Measurements from ENCODE around the gene FOXRED1.
"Not testable (repeated sequence)": the region's sequence is repeated elsewhere in the genome, so short reads cannot be mapped to it uniquely, and the experiment has no call there.

Gene FOXRED1

DNA sequence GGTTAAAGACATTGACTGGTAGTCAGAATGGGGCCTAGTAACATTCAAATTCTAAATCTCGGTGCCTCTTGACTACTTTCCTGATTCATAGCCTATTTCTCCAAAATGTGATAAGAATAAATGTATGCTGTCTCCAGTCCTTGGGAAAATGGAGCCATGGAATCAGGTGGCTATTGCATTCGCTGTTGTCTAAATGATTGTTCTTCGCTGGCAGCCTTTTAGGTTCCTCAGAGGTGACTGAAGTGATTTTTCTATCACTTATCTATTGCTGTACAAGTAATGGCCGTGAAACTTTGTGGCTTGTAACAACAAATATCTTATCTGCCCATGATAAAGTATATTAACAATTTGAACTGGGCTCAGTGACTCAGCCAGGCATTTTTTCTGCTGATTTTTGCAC lies 15.7 kb upstream of the FOXRED1 start:
- no peak for DNase-seq (ENCODE audit: low read depth in 1 of 2, low spot score in 1 of 2)
- Histone ChIP-seq H3K27ac (replicated peaks) (no peak overlapping the region), H3K4me3 (replicated peaks; ENCODE audit: insufficient read depth, low read length) (no peak overlapping the region), H3K27me3 (ENCODE audit: insufficient read depth, poor library complexity, severe bottlenecking) (no peaks in the 10 kb centered on the region)
- TF ChIP-seq SPI1 (IDR thresholded peaks at IDR 0.05; ENCODE audit: borderline replicate concordance, low read depth) = no peak

DNA sequence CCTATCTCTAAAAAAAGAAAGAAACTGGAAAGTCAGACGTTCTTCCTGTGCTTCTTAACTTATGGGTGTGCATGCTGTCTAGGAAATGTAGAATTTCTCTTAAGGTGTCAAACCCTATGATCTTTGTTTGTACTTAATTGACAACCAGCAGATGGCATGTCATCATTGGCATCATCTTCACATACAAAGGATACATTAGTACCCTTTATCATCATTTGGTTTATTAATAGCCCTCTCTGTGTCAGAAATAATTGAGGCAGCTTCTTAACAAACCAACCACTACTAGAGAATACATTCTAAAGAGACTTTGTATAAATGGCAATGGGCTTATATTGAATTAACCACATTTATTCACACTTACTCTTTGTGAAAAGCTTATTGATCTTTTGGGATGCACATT lies 14.1 kb upstream of the FOXRED1 start:
- TF ChIP-seq GABPA (IDR thresholded peaks at IDR 0.05; ENCODE audit: low read depth) (no peak), POLR2AphosphoS5 (IDR thresholded peaks at IDR 0.05; ENCODE audit: low read depth) (no peak), SPI1 (IDR thresholded peaks at IDR 0.05; ENCODE audit: borderline replicate concordance, low read depth) (no peak)
- TF ChIP-seq, protein P1, sequence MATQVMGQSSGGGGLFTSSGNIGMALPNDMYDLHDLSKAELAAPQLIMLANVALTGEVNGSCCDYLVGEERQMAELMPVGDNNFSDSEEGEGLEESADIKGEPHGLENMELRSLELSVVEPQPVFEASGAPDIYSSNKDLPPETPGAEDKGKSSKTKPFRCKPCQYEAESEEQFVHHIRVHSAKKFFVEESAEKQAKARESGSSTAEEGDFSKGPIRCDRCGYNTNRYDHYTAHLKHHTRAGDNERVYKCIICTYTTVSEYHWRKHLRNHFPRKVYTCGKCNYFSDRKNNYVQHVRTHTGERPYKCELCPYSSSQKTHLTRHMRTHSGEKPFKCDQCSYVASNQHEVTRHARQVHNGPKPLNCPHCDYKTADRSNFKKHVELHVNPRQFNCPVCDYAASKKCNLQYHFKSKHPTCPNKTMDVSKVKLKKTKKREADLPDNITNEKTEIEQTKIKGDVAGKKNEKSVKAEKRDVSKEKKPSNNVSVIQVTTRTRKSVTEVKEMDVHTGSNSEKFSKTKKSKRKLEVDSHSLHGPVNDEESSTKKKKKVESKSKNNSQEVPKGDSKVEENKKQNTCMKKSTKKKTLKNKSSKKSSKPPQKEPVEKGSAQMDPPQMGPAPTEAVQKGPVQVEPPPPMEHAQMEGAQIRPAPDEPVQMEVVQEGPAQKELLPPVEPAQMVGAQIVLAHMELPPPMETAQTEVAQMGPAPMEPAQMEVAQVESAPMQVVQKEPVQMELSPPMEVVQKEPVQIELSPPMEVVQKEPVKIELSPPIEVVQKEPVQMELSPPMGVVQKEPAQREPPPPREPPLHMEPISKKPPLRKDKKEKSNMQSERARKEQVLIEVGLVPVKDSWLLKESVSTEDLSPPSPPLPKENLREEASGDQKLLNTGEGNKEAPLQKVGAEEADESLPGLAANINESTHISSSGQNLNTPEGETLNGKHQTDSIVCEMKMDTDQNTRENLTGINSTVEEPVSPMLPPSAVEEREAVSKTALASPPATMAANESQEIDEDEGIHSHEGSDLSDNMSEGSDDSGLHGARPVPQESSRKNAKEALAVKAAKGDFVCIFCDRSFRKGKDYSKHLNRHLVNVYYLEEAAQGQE (IDR thresholded peaks at IDR 0.05; ENCODE audit: insufficient replicate concordance, low read depth) = no peak
- TF ChIP-seq, protein P2, sequence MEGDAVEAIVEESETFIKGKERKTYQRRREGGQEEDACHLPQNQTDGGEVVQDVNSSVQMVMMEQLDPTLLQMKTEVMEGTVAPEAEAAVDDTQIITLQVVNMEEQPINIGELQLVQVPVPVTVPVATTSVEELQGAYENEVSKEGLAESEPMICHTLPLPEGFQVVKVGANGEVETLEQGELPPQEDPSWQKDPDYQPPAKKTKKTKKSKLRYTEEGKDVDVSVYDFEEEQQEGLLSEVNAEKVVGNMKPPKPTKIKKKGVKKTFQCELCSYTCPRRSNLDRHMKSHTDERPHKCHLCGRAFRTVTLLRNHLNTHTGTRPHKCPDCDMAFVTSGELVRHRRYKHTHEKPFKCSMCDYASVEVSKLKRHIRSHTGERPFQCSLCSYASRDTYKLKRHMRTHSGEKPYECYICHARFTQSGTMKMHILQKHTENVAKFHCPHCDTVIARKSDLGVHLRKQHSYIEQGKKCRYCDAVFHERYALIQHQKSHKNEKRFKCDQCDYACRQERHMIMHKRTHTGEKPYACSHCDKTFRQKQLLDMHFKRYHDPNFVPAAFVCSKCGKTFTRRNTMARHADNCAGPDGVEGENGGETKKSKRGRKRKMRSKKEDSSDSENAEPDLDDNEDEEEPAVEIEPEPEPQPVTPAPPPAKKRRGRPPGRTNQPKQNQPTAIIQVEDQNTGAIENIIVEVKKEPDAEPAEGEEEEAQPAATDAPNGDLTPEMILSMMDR (IDR thresholded peaks at IDR 0.05; ENCODE audit: insufficient read depth, low read length) = no peak
- Histone ChIP-seq H3K4me3 (replicated peaks; ENCODE audit: insufficient read depth, low read length) (no peak overlapping the region), H3K27me3 (ENCODE audit: insufficient read depth, poor library complexity, severe bottlenecking) (no peaks in the 10 kb centered on the region)

DNA sequence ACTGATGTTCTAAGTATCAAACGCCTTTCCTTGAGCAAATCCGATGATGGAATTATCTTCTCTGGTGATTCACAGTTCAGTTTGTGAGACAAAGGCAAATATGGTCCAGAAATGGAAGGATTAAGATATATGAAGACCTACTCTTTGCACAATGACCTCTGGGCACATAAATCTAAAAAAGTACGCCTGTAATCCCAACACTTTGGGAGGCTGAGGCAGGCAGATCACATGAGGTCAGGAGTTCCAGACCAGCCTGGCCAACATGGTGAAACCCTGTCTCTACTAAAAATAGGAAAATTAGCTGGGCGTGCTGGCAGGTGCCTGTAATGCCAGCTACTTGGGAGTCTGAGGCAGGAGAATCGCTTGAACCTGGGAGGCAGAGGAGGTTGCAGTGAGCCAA lies 13.4 kb upstream of the FOXRED1 start:
- H3K27me3 ChIP-seq (ENCODE audit: insufficient read depth, poor library complexity, severe bottlenecking); H3K27ac ChIP-seq (replicated peaks); DNase-seq (ENCODE audit: low read depth in 1 of 2, low spot score in 1 of 2); H3K4me3 ChIP-seq (replicated peaks; ENCODE audit: insufficient read depth, low read length): not testable (repeated sequence)

More for the DNA sequence above, 14.1 kb upstream of the FOXRED1 start:
- H3K27ac ChIP-seq (replicated peaks) = no peak overlapping the region
- DNase-seq (ENCODE audit: low read depth in 1 of 2, low spot score in 1 of 2) = no peak

DNA sequence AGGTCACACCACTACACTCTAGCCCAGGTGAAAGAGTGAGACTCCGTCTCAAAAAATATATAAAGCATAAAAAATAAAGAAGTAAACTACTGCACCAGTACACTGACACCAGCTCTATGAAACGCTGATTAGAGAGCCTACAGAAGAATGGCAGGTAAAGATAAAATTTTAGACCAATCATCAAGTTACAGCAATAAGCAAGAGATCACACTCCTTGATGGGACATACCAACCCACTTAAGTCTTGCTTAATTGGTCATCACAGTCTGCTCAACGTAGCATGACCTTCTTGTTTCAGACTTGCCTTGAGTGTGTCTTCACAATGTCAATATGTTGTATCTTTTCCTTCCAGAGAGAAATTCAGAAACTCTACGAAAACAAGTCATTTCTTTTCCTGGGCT lies 12.7 kb upstream of the FOXRED1 start:
- no peak overlapping the region for H3K27ac ChIP-seq (replicated peaks)

DNA sequence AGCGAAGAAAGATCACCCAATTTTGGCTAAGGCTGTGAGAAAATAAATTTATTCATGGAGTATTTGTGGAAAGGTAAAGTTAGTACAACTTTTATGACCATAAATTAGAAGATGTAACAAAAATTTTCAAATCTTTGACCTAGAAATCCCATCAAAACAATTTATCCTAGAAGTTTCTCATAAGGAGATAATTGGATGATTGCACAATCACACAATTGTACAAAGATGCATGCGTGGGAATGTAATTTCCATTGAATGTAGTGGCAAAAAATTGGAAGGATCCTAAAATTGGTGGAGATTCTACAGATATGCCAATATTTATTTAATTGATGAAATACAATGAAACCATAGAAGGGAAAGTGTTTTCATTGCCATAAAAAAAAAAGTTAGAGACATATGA lies 11.8 kb upstream of the FOXRED1 start:
- Histone ChIP-seq H3K27ac (replicated peaks) (no peak overlapping the region), H3K27me3 (ENCODE audit: insufficient read depth, poor library complexity, severe bottlenecking) (no peaks in the 10 kb centered on the region), H3K4me3 (replicated peaks; ENCODE audit: insufficient read depth, low read length) (no peak overlapping the region)
- DNase-seq (ENCODE audit: low read depth in 1 of 2, low spot score in 1 of 2) = no peak
- TF ChIP-seq POLR2AphosphoS5 (IDR thresholded peaks at IDR 0.05; ENCODE audit: low read depth) (no peak), GABPA (IDR thresholded peaks at IDR 0.05; ENCODE audit: low read depth) (no peak), SPI1 (IDR thresholded peaks at IDR 0.05; ENCODE audit: borderline replicate concordance, low read depth) (no peak)
- TF ChIP-seq, protein P2 (IDR thresholded peaks at IDR 0.05; ENCODE audit: insufficient read depth, low read length) = no peak
- TF ChIP-seq, protein P1 (IDR thresholded peaks at IDR 0.05; ENCODE audit: insufficient replicate concordance, low read depth) = no peak

More for the DNA sequence above, 12.7 kb upstream of the FOXRED1 start:
- no peaks in the 10 kb centered on the region for H3K27me3 ChIP-seq (ENCODE audit: insufficient read depth, poor library complexity, severe bottlenecking)
- TF ChIP-seq SPI1 (IDR thresholded peaks at IDR 0.05; ENCODE audit: borderline replicate concordance, low read depth) = no peak
- TF ChIP-seq, protein P2 (IDR thresholded peaks at IDR 0.05; ENCODE audit: insufficient read depth, low read length) = no peak
- no peak for TF ChIP-seq POLR2AphosphoS5 (IDR thresholded peaks at IDR 0.05; ENCODE audit: low read depth)
- no peak overlapping the region for H3K4me3 ChIP-seq (replicated peaks; ENCODE audit: insufficient read depth, low read length)
- no peak for DNase-seq (ENCODE audit: low read depth in 1 of 2, low spot score in 1 of 2)
